IMR-90 (cell line): Measurements from ENCODE around the gene RGR.

Source experiments
- CEBPB ChIP-seq: IDR thresholded peaks from 2 replicates; pipeline ENCODE4 v1.6.1; 2012; ENCODE audit warnings: low read depth, low read length, improper control_type of control experiment
- CHD1 ChIP-seq: IDR thresholded peaks from 2 replicates; pipeline ENCODE4 v1.6.1; 2012; ENCODE audit warnings: low read depth, low read length, improper control_type of control experiment
- FOS ChIP-seq: fragments of 150-350 bp; IDR thresholded peaks from 2 replicates; pipeline ENCODE4 v1.6.1; 2016; ENCODE audit warnings: low read depth, low read length
- MAFK ChIP-seq: IDR thresholded peaks from 2 replicates; pipeline ENCODE4 v1.6.1; 2012; ENCODE audit warnings: low read depth, low read length, improper control_type of control experiment
- MAZ ChIP-seq: IDR thresholded peaks from 2 replicates; pipeline ENCODE4 v1.6.1; 2012; ENCODE audit warnings: low read depth, mild to moderate bottlenecking, low read length, improper control_type of control experiment, moderate library complexity, borderline replicate concordance
- MXI1 ChIP-seq: IDR thresholded peaks from 2 replicates; pipeline ENCODE4 v1.6.1; 2012; ENCODE audit warnings: low read depth, mild to moderate bottlenecking, low read length, moderate library complexity, borderline replicate concordance
- POLR2A ChIP-seq: IDR thresholded peaks from 2 replicates; pipeline ENCODE4 v1.6.1; 2012; ENCODE audit warnings: mild to moderate bottlenecking, low read depth, low read length
- RCOR1 ChIP-seq: IDR thresholded peaks from 2 replicates; pipeline ENCODE4 v1.6.1; 2012; ENCODE audit warnings: mild to moderate bottlenecking, low read length, improper control_type of control experiment; ENCODE audit not compliant: insufficient replicate concordance
- RFX5 ChIP-seq: IDR thresholded peaks from 2 replicates; pipeline ENCODE4 v1.8.0; 2012; ENCODE audit warnings: low read depth, mild to moderate bottlenecking, low read length, moderate library complexity
- SMC3 ChIP-seq: fragments of 150-350 bp; IDR thresholded peaks from 2 replicates; pipeline ENCODE4 v1.6.1; 2016; ENCODE audit warnings: low read depth, mild to moderate bottlenecking, antibody characterized with exemption, low read length, moderate library complexity
- TF ChIP-seq, protein P1 (sequence below): conservative IDR thresholded peaks from 2 replicates; pipeline ENCODE4 v1.5.1; 2012; ENCODE audit warnings: mild to moderate bottlenecking, low read depth, low read length, improper control_type of control experiment
- TF ChIP-seq, protein P2 (sequence below): fragments of 150-350 bp; IDR thresholded peaks from 2 replicates; pipeline ENCODE4 v1.6.1; 2017; ENCODE audit warnings: mild to moderate bottlenecking, antibody characterized with exemption, low read length, low read depth

DNA sequence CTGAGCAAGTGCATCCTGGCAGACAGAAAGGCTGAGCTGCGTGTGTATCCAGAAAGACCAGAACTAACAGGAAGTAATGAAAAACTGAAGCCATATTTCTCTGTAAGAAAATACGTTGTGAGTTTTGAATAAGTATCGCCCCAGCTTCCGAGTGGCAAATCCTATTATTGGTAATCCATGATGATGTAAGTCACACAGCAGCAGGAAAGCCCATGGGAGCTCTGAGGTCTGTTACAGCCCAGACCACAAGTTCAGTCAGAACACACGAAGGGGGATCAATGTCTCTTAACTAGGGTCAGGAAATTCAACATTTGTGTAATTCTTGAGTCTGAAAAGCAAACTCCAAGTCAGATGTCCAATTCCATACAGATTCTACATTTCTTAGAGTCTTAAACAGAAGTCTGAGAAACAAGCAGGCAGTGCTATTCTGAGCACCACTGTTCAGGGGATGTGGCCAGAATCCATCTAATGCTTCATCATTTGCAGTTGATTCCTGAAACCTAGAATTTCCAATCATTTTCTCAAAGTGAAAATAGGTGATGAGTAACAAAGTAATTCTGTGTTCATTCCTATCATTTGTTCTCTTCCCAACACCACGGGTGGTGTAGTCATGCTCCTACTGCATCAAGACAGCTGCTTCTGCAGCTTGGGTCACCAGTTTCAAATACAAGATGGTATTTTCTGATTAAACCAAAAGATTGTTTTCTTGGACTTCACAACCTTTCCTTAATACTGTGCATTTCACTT is 19.3 kb upstream of the RGR start, which contains the start of gene LRIT2:
- TF ChIP-seq, protein P1, sequence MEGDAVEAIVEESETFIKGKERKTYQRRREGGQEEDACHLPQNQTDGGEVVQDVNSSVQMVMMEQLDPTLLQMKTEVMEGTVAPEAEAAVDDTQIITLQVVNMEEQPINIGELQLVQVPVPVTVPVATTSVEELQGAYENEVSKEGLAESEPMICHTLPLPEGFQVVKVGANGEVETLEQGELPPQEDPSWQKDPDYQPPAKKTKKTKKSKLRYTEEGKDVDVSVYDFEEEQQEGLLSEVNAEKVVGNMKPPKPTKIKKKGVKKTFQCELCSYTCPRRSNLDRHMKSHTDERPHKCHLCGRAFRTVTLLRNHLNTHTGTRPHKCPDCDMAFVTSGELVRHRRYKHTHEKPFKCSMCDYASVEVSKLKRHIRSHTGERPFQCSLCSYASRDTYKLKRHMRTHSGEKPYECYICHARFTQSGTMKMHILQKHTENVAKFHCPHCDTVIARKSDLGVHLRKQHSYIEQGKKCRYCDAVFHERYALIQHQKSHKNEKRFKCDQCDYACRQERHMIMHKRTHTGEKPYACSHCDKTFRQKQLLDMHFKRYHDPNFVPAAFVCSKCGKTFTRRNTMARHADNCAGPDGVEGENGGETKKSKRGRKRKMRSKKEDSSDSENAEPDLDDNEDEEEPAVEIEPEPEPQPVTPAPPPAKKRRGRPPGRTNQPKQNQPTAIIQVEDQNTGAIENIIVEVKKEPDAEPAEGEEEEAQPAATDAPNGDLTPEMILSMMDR: no peak
- no peak for TF ChIP-seq MXI1
- no peak for TF ChIP-seq FOS
- no peak for TF ChIP-seq RCOR1
- TF ChIP-seq SMC3: no peak
- TF ChIP-seq RFX5: no peak
- TF ChIP-seq MAZ: no peak
- TF ChIP-seq, protein P2, sequence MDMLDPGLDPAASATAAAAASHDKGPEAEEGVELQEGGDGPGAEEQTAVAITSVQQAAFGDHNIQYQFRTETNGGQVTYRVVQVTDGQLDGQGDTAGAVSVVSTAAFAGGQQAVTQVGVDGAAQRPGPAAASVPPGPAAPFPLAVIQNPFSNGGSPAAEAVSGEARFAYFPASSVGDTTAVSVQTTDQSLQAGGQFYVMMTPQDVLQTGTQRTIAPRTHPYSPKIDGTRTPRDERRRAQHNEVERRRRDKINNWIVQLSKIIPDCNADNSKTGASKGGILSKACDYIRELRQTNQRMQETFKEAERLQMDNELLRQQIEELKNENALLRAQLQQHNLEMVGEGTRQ: no peak
- TF ChIP-seq CEBPB: no peak
- no peak for TF ChIP-seq POLR2A
- no peak for TF ChIP-seq MAFK
- no peak for TF ChIP-seq CHD1
